ENCODE data around the gene ASB4.
A peak's percentile ranks its signal among the peaks of the same experiment; 100 is the strongest.
"Not testable (repeated sequence)": the region's sequence is repeated elsewhere in the genome, so short reads cannot be mapped to it uniquely, and the experiment has no call there.

ASB4 gene

GRCh38 chr7:95527776-95528250 is 42.1 kb downstream of the ASB4 start:
- DNase-seq, result no peak

- no peak for DNase-seq
Measured at GRCh38 chr7:95529701-95530100, 44.0 kb downstream of the ASB4 start.

- no peak for DNase-seq
Measured at GRCh38 chr7:95530881-95531280, 45.1 kb downstream of the ASB4 start.

- DNase-seq, result no peak
Measured at GRCh38 chr7:95531605-95532219, 46.0 kb downstream of the ASB4 start.

- no peak for DNase-seq
Measured at GRCh38 chr7:95534796-95535195, 49.1 kb downstream of the ASB4 start.

GRCh38 chr7:95535662-95536061 is 49.9 kb downstream of the ASB4 start:
- no peak for DNase-seq

- DNase-seq, result no peak
Measured at GRCh38 chr7:95536656-95537311, 51.0 kb downstream of the ASB4 start.

GRCh38 chr7:95537468-95537867 is 51.7 kb downstream of the ASB4 start:
- DNase-seq, result no peak

GRCh38 chr7:95539426-95539825 is 53.7 kb downstream of the ASB4 start:
- DNase-seq, result no peak

- no peak for DNase-seq
Measured at GRCh38 chr7:95540366-95540765, 54.6 kb downstream of the ASB4 start.

GRCh38 chr7:95543312-95543711 is 57.6 kb downstream of the ASB4 start:
- no peak for DNase-seq

GRCh38 chr7:95544171-95544570 is 58.4 kb downstream of the ASB4 start:
- DNase-seq, result no peak

GRCh38 chr7:95545007-95545615 is 59.4 kb downstream of the ASB4 start:
- no peak for DNase-seq

GRCh38 chr7:95545673-95546072 is 59.9 kb downstream of the ASB4 start:
- DNase-seq, result no peak

GRCh38 chr7:95546647-95547046 is 60.9 kb downstream of the ASB4 start:
- no peak for DNase-seq

GRCh38 chr7:95547361-95548348 is 61.9 kb downstream of the ASB4 start:
- DNase-seq, result no peak

GRCh38 chr7:95549818-95550529 is 64.2 kb downstream of the ASB4 start:
- DNase-seq, result peak in 1 of 2 experiments; percentile 65

- DNase-seq, result no peak
Measured at GRCh38 chr7:95550546-95550945, 64.8 kb downstream of the ASB4 start.

GRCh38 chr7:95552010-95552926 is 66.5 kb downstream of the ASB4 start:
- DNase-seq, result not testable (repeated sequence)

- no peak for DNase-seq
Measured at GRCh38 chr7:95553939-95554338, 68.2 kb downstream of the ASB4 start.

- DNase-seq, result no peak
Measured at GRCh38 chr7:95556777-95557176, 71.0 kb downstream of the ASB4 start.
